OCI-LY7 (cell line): ENCODE results near the gene PPFIA2.

Source experiments
- CTCF ChIP-seq: fragments of 200-600 bp; sonication (generic); conservative IDR thresholded peaks from 2 replicates; pipeline ENCODE4 v1.5.1; 2014; ENCODE audit warnings: mild to moderate bottlenecking, antibody characterized with exemption, low read length, moderate library complexity, mixed read lengths
- EZH2phosphoT487 ChIP-seq: fragments of 200-600 bp; sonication (generic); IDR thresholded peaks from 2 replicates; pipeline ENCODE4 v1.6.1; 2018; ENCODE audit warnings: low read depth, borderline replicate concordance, mild to moderate bottlenecking, mixed run types, antibody characterized with exemption, low read length, moderate library complexity, mixed read lengths

DNA sequence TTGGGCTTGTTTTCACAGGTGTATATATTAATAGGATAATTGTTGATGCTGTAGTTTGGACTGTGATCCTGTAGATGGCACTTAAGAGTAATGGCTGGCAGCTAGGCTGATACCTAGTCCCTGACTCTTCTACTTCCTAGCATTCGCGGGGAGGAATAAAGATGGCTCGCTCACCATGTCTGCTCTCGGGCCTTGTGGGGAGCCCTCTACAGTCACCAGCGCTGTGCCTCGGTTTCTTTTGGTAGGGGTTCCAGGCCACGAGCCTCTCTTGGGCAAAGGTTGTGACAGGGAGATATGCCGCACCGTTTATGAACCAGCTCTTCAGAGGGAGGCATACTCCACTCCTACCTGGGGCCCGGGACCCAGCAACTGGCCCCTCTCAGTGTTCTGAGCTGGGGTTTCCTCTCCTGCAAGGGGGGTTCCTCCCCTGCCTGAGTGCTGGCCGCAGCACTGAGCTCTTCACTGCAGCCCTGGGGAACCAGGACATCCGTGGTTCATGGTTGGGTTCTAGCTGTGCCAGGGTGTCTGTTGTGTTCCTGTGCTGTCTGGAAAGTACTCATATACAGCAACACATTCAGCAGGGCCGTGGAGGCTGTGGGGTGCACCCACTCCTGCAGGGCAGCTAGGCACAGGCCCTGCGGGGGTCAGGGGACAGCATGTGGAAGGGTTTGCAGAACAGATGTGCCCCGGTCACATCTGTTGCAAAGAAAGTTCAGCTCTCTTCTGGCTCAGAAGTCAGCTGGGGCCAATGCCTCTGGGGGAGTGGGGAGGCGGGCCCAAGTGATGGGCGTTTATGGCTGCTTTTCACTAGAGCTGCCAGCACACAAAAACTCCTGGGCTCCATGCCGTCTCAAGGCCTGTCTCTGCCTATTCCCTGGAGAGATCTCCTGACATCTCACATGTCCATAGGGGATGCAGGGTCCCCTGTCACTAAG, 147.9 kb downstream of the PPFIA2 start:
- TF ChIP-seq CTCF (peak; percentile 65), EZH2phosphoT487 (no peak)
